HFFc6 (cell line): ENCODE data around the gene RAB21. TPM values are rescaled to one million over a fixed set of nuclear protein-coding genes. Genes with fewer than 3 reads are reported as not detected.
A peak's percentile ranks its signal among the peaks of the same experiment; 100 is the strongest.
"Not testable (repeated sequence)": the region's sequence is repeated elsewhere in the genome, so short reads cannot be mapped to it uniquely, and the experiment has no call there.

Source experiments
- DNase-seq: peaks from one replicate; pipeline ENCODE4 v3.0.0-alpha.2; 2018
- H3K27ac Mint-ChIP-seq: 2 replicates; pipeline ENCODE4 v1.8.0; 2020; ENCODE audit warnings: mild to moderate bottlenecking, mixed read lengths
- H3K27me3 Mint-ChIP-seq: 2 replicates; pipeline ENCODE4 v1.8.0; 2021; ENCODE audit warnings: mild to moderate bottlenecking, moderate library complexity, mixed read lengths; ENCODE audit not compliant: insufficient read depth
- H3K36me3 Mint-ChIP-seq: 2 replicates; pipeline ENCODE4 v1.8.0; 2021; ENCODE audit warnings: low read depth, mixed read lengths
- H3K4me1 Mint-ChIP-seq: 2 replicates; pipeline ENCODE4 v1.8.0; 2020; ENCODE audit warnings: low read depth, mixed read lengths
- H3K4me3 Mint-ChIP-seq: 2 replicates; pipeline ENCODE4 v1.8.0; 2020; ENCODE audit warnings: mild to moderate bottlenecking, moderate library complexity, mixed read lengths
- H3K9me3 Mint-ChIP-seq: 2 replicates; pipeline ENCODE4 v1.8.0; 2020; ENCODE audit warnings: mild to moderate bottlenecking, mixed read lengths
- CTCF ChIP-seq: fragments of 200-600 bp; sonication (generic); IDR thresholded peaks from 2 replicates; pipeline ENCODE4 v1.5.0; 2021; ENCODE audit warnings: antibody characterized with exemption, mild to moderate bottlenecking
- total RNA-seq, 6 experiments: library from RNA; stranded (reverse); fragmentation: NEBNext Ultra II Directional; extraction: Animal tissue kit (Norgen Biotek cat#: 25700); gene quantifications; 2 replicates in 1 of 6; 3 replicates in 5 of 6; pipeline ENCODE4 v1.2.3, GENCODE V29; 2021

The RAB21 gene
- total RNA-seq, 6 experiments from 2014 or later: 79.3 to 93.5 (median 86.6) TPM

DNA sequence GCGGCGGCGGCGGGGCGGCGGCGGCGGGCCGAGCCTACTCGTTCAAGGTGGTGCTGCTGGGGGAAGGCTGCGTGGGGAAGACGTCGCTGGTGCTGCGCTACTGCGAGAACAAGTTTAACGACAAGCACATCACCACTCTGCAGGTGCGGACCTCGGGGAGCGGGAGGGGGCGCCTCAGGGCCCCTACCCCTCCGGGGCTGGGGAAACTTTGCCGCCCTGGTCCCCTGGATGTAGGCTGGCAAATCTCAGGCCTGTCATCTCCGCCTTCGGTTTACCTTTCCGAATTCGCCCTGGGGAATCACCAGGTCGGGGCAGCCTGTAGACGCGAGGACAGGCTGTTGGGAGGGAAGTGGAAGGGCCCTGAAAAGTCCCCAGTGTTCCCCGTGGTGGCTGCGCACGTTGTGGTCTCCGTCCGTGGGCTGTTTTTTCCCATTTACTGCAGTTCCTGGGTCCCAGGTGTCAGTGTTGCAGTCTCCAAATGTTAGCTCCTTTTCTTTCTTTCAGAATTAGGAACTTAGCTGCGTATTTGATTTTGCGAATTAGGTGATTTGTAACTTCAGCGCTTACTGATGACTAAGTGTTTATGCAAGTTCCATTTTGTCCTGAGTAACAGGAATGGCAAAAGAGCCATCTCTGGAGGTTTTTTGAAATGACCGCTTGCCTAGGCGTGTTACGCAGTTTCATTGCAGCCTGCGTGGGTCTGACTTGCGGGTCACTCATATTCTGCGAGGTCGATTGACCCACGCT is 656 bp downstream of the RAB21 start:
- Mint-ChIP-seq H3K27me3 (peaks cover 3% of the 10 kb centered on the region), H3K4me1 (peaks cover 18% of the 10 kb centered on the region), H3K4me3 (peak overlapping the region; percentile 97), H3K9me3 (peaks cover 32% of the 10 kb centered on the region), H3K36me3 (peaks cover 48% of the 10 kb centered on the region), H3K27ac (peak overlapping the region; percentile 97)
- peak; percentile 56 for DNase-seq
- no peak for TF ChIP-seq CTCF

DNA sequence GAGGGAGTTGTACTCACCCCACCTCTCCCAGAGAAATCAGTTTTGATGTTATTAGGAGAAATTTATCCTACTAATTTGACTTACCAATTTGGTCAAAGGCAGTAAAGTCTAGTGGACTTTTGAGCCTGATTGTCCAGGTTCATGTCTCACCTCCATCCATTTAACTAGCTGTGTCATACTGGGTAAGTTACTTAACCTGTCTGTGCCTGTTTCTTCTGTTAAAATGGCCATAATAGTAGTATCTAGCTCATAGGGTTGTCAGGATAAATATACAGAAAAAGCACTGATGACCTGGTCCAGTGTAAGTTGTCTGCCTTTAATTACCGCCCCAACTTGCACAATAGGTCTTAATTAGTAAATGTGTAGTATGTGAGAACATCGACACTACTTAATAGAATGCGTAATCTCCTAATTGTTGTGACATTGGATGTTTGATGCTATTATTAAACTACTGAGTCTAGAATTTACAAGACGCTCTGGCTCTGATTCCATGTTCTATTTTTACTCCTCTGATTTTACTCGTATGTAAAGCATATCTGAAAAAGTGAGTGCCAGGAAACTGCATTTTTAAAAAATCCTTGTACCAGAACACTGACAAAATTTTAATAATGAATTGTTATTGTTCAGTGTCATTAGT is 1.5 kb downstream of the RAB21 start:
- H3K4me1 Mint-ChIP-seq: peaks cover 18% of the 10 kb centered on the region
- peak overlapping the region; percentile 97; the same call in 1 of the 2 replicates for H3K27ac Mint-ChIP-seq
- peaks cover 3% of the 10 kb centered on the region for H3K27me3 Mint-ChIP-seq
- H3K9me3 Mint-ChIP-seq: peaks cover 41% of the 10 kb centered on the region
- DNase-seq: no peak
- TF ChIP-seq CTCF: no peak
- H3K36me3 Mint-ChIP-seq: peaks cover 57% of the 10 kb centered on the region
- peak overlapping the region; percentile 97 for H3K4me3 Mint-ChIP-seq

GRCh38 chr12:71759941-71760340 is 5.3 kb downstream of the RAB21 start:
- Mint-ChIP-seq H3K9me3 (peaks cover 60% of the 10 kb centered on the region), H3K27me3 (peaks cover 2% of the 10 kb centered on the region), H3K27ac (no peak overlapping the region), H3K36me3 (peaks cover 77% of the 10 kb centered on the region), H3K4me1 (peaks cover 14% of the 10 kb centered on the region), H3K4me3 (no peak overlapping the region)
- no peak for DNase-seq
- TF ChIP-seq CTCF: no peak

DNA sequence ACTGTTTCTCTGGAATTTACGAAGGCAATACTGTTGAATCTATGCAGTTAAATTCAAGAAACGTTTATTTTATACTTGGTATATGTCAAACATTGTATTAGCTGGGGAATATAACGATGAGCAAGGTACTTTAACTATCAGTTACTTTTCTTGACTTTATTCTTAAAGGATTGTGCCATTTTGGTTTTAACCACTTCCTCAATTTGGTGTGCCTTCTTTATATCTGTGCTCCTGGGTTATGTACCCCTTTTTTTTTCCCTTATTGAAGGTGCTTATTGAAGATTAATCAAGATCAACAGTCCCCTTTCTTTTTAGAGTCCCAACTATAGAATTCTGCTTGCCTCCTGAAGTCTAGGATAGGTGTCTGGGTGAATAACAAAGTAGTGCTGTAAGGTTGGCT is 5.8 kb downstream of the RAB21 start:
- Mint-ChIP-seq H3K4me1 (peaks cover 20% of the 10 kb centered on the region), H3K27me3 (peaks cover 2% of the 10 kb centered on the region), H3K27ac (no peak overlapping the region), H3K4me3 (no peak overlapping the region), H3K36me3 (peaks cover 82% of the 10 kb centered on the region), H3K9me3 (peaks cover 65% of the 10 kb centered on the region)
- TF ChIP-seq CTCF: no peak
- DNase-seq: no peak

- H3K4me1 Mint-ChIP-seq: peaks cover 19% of the 10 kb centered on the region
- peaks cover 76% of the 10 kb centered on the region for H3K36me3 Mint-ChIP-seq
These were observed 6.7 kb downstream of the RAB21 start for GRCh38 chr12:71761354-71761753.

More at GRCh38 chr12:71761354-71761753, 6.7 kb downstream of the RAB21 start:
- not testable (repeated sequence) for H3K4me3 Mint-ChIP-seq, DNase-seq, H3K27me3 Mint-ChIP-seq, H3K27ac Mint-ChIP-seq
- H3K9me3 Mint-ChIP-seq: peaks cover 67% of the 10 kb centered on the region
